AG09309 (cell line): ENCODE measurements around the gene BACE2.

Experiments used
- DNase-seq: peaks from one replicate; pipeline ENCODE4 v3.0.0-alpha.2; 2010; ENCODE audit warnings: low read depth
- H3K4me3 ChIP-seq: 2 replicates; pipeline ENCODE4 v1.5.1; 2011; ENCODE audit warnings: mild to moderate bottlenecking, low read depth, low read length, moderate library complexity; ENCODE audit not compliant: control insufficient read depth
- CTCF ChIP-seq: IDR thresholded peaks from 2 replicates; pipeline ENCODE4 v1.5.1; 2011; ENCODE audit warnings: mild to moderate bottlenecking, low read depth, low read length, inconsistent platforms; ENCODE audit not compliant: insufficient read depth, control insufficient read depth; ENCODE audit errors: missing control alignments

The BACE2 gene

GRCh38 chr21:41326414-41327080 is 158.6 kb downstream of the BACE2 start:
- TF ChIP-seq CTCF, result no peak
- no peak for DNase-seq
- no peak overlapping the region for H3K4me3 ChIP-seq

DNA sequence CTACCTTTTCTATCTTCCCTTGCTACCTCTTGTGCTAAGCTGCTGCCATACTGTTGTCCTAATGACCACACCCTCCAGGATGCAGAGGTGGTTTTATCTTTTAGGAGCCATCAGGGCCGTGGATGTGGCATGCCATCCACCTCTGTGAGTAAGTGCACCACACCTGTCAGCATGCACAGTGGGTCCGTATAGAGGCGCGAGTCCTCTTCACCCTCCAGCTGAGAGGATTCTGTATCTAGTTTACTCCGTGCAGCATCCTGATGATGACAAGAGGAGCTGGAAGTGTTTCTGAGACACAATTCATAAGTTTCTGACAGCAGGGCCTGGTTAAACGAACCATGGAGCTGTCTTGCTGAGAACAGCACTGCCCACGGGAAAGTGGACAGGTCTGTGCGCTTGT is 159.8 kb downstream of the BACE2 start:
- TF ChIP-seq CTCF, result no peak
- DNase-seq, result no peak
- no peak overlapping the region for H3K4me3 ChIP-seq

- no peak overlapping the region for H3K4me3 ChIP-seq
- no peak for DNase-seq
- TF ChIP-seq CTCF, result no peak
Measured at GRCh38 chr21:41328660-41329607, 161.0 kb downstream of the BACE2 start.
